HG03460 (cell line): ENCODE results near the gene RBBP8NL.
"Not testable (repeated sequence)": the region's sequence is repeated elsewhere in the genome, so short reads cannot be mapped to it uniquely, and the experiment has no call there.

Experiments used
- ATAC-seq: cut with Tn5 transposase; IDR thresholded peaks from one replicate; pipeline ENCODE4 v1.9.1; 2021; ENCODE audit not compliant: unreplicated experiment

Gene RBBP8NL

GRCh38 chr20:62445553-62446340 is 18.4 kb upstream of the RBBP8NL start:
- ATAC-seq, result no peak

DNA sequence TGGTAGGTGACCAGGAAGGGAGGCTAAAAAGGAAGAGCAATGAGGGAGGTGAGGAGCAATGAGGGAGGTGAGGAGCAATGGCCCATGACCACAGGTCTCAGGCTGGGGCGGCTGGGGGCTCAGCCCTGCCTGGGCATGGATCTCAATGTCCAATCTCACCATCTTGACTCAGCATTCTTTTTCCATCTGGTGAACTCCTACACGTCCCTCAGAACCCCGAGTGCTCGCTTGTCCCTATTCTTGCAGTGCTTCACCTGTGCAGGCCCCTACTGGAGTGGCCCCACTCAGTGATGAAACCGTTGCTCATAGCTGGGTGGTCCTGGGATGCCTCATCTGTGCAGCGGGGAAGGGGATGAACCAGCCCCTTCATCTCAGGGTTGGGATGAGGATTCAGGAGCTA is 16.9 kb upstream of the RBBP8NL start:
- no peak for ATAC-seq

DNA sequence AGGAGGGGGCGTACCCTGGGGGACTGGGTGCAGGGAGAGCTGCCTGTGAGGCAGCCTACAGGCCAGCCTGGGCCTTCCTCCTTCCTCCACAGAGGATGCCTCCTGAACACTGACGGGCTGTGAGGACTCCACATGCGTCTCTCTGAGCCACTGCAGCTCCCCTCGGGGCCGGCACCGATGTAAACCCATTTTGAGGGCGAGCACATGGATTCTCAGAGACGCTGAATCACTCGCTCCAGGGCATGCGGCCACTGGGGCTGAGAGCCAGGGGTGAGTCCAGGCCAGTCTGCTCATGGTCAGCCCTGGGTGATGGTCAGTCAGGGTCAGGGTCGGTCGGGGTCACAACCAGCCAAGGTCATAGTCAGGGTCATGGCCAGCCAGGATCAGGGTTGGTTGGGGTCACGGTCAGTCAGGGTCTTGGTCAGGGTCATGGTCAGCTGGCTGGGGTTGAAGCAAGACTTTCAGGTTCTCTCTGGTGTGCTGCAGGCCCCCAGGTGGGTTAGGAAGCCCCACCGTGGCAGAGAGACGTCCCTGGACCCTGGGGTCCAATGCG is 14.7 kb upstream of the RBBP8NL start:
- no peak for ATAC-seq

DNA sequence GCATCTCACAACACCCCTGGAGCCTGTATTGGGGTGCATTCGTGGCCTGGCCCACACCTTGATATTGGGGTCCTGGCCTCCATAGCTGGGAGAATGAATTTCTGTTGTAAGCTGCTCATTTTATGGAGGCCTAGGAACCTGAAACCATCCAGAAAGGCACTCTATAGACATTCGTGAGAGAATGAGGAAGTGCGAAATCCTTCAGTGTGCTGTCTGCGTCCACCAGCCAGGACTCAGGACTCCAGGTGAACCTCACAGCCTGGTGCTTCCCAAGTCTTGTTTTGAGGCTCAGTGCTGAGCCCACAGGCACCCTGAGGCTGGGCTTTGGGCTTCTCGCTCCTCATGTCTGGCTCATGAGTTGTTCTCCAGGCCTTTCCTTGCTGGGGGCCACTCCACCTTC is 11.9 kb upstream of the RBBP8NL start:
- no peak for ATAC-seq

DNA sequence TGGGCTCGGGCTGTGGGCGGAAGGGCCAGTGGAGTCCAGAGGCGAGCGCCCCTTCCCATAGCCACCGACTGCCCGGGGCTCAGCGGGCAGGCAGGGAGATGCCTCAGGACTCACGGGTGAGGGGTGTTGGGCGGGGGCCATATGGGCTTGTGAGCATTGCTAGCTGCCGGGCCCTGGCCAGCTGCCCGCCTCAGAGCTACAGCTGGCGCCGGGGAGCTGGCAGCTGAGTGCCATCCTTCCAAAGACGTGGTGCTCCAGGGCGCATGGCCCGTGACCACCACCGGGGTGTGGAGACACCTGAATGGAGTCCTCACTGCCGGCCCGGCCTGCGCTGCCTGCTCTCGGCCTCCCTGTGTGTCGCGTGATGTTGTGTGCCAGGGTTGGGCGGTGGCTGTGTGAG is 10.6 kb upstream of the RBBP8NL start:
- no peak for ATAC-seq

- no peak for ATAC-seq
These were observed 10.2 kb upstream of the RBBP8NL start for GRCh38 chr20:62437496-62437895.

DNA sequence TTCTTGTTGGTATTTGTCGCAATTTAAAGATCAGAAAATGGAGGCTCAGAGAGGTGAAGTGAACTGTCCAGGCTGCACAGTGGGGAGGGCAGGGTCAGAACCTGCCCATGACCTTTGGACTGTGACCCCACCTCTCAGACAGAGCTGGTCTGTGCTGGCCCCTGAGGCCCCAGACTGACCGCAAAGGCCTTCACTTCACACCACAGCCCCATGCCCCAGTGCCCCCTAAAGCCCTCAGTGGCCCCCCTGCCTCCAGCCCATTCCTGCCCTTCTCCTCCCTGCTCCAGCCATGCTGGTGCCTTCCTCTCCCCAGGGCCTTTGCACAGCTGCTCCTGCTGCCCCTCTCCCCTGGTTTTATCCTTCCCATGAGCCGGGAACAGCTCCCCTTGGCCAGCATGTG is 9.4 kb upstream of the RBBP8NL start:
- ATAC-seq, result no peak

DNA sequence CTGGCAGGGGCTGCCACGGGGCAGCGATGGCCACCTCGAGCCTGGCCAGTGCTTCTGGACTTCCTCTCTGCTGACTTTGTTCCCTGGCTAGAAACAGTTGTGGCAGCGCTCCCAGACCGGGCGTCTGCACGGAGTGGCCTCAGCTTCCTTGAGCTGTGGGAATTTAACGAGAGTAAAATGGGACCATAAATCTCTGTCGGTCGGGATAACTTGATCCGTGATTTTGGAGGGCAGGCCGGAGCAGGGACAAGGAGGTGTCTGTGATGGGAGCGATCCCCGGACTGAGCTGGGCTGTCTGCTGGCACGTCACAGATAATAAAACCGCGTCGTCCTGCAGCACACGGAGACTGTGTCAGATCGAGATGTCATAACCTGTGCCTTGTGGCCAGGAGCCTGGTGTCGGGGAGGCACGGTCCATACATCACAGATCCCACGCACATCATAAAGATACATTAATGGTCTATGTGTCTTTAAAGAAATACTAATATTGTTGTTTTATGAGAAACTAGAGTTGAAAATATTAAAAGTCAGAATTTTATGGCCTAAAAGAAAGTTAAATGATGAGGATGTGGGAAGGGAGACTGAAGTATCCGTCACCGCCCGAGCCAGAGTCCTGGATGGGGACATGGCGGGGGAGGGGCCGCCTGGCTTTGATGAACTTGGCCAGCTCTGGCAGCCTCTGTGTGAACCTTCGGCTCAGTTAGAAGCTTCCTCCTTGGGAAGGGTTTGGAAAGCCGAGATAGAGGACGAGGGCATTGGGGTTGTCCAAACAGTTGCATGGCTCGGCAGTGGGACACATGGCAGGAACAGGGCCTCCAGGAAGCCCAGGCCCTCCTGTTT is 6.5 kb upstream of the RBBP8NL start:
- ATAC-seq, result no peak

DNA sequence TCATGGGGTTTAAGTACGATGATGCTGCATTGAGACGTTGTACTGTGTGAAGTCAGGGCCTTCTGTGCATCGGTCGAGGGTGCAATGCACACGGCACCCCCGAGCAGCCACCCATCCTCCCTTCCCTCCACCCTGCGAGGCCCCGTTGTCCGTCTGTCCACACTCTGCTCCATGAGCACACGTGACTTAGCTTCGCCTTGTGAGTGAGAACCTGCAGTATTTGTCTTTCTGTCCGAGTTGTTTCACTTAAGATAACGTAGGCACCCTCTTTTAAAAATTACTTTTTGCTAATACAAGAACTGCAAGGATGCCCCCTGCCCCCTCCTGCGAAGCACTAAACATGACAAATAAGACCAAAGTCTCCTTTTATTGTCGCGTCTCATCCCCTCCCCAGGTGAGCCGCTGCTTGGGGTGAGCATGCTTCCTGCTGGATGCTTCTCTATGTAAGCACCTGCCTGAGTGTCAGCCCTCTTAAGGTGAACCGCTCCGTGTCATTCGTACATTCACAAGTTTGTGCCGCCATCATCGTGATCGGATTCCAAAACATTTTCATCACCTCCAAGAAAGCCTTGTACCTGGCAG is 3.6 kb upstream of the RBBP8NL start:
- no peak for ATAC-seq

DNA sequence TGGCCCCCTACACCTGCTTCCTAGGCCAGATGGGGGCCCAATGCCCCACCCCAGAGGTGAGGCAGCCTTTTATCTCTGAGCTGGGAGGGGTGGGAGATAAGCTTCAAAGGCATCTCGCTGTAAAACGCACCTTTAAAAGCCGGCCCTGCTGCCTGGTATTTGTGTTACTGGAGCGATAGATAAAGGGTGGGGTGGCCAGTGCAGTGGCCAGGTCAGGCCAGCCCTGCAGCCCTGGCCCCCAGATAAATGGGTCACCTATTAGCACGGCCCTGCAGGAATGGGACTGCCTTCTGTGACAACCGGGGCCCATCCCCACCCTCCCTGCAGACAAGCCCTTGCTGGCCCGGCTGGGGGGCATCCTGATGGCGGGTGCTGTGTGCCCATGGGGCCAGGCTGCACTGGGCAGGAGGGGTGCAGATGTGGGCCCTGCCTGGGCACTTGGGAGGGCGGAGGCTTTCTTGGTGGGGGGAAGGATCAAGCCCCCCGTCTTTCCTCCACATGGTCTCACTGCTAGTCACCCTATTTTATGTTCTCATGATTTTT is 3.0 kb upstream of the RBBP8NL start:
- no peak for ATAC-seq

GRCh38 chr20:62429455-62430310 is 2.3 kb upstream of the RBBP8NL start:
- ATAC-seq, result no peak

DNA sequence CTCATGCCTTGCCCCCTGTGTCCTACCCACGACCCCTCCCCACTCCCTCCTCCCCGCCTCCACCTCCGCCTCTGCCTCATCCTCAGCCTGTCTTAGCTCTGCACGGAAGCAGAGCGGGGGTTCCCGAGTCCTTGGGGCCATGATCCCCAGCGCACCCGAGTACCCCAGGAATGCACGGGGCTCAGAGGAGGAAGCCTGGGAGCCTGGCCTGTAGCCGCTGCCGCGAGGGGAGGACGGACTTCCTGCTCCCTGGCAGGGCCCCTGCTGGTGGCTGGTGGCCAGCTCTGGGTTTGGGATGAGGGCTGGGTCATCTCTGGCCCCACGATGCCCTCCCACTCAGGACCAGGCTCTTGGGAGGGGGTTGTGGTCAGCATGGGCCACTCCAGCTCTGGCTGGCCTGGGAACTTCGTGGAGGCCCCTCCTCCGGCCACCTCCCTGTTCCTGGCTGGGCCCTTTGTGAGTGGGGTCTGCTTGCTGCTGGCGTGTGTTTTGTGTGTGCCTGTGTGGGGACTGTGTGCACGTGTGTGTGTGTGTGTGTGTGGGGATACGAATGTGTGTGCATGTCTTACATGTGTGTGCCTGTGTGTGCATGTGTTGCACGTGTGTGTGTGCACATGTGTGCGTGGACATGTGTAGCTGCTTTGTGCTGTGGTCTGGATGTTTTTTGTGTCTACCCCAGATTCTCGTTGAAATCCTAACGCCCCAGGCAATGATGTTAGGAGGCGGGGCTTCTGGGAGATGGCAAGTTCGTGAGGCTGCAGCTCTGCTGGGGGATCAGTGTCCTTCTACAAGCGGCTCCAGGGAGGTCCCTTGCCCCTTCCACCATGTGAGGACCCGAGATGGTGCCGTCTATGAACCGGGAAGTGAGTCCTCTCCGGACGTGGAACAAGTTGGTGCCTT is 1.3 kb upstream of the RBBP8NL start:
- no peak for ATAC-seq

DNA sequence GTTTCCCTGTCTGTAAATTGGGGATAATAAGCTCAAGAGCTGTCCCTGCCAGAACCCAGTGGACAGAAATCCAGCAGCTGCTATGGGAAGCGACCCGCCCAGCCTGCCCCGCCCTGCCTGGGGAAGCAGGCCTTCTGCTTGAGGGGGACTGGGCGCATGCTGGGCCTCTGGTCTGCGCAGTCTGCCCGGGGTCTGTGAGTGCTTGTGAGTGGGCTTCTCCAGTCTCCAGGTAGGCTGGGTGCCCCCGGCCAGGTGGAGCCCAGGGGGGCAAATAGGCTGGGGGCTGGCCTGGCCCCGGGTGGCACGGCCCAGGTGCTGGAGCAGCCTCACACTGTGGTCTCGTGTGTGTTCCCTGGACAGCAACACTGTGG is 648 bp upstream of the RBBP8NL start:
- ATAC-seq, result no peak

DNA sequence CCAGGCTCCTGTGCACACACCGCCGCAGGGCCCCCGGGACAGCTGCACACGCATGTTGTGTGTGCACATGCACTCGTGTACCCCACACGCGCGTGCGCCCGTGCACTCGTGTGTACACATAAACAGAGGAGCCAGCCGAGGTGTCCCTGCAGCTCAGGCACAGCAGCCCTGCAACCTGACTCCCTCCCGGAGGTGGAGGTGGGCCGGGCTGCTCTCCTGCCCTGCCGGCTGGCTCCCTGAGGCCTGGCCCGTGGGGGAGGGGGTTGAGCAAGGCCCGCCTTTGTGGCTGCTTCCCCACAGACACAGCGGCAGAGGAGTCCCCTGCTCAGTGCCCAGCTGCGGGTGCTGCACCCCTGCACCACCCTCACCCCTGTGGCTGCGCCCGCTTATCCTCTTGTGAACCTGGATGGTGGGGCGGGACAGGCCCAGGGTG is 624 bp downstream of the RBBP8NL start:
- no peak for ATAC-seq

- ATAC-seq, result not testable (repeated sequence)
These were observed 1.3 kb downstream of the RBBP8NL start for GRCh38 chr20:62426059-62426348.

DNA sequence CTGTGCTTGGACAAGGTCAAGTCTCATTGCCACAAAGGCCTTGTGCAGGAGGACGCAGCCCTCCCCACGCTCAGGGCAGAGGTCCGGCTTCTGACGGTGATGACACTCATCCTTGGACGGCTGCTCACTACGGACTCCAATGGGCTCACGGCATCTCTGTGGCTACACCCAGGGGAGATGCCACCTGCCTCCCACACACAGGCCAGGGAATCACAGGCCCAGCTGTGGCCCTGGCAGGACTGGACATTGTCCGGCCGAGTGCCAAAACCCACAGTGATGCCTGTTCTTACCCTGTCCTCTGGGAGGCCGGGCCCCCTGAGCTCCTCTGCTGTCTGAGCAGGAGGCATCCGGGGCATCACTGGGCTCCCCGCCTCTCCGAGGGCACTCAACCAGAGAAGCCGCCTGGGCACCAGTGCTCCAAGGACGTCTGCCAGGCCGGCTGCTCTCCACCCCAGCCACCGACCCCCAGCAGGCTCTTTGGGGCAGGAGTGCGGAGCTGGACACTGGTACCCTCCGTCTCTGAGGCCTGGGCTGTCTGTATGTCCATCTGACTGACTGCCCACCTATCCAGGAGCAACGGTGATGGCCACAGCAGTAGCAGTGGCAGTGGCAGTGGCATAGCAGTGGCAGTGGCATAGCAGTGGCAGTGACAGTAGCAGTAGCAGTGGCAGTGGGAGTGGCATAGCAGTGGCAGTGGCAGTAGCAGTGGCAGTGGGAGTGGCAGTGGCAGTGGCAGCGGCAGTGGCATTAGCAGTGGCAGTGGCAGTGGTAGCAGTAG is 1.9 kb downstream of the RBBP8NL start:
- no peak for ATAC-seq

DNA sequence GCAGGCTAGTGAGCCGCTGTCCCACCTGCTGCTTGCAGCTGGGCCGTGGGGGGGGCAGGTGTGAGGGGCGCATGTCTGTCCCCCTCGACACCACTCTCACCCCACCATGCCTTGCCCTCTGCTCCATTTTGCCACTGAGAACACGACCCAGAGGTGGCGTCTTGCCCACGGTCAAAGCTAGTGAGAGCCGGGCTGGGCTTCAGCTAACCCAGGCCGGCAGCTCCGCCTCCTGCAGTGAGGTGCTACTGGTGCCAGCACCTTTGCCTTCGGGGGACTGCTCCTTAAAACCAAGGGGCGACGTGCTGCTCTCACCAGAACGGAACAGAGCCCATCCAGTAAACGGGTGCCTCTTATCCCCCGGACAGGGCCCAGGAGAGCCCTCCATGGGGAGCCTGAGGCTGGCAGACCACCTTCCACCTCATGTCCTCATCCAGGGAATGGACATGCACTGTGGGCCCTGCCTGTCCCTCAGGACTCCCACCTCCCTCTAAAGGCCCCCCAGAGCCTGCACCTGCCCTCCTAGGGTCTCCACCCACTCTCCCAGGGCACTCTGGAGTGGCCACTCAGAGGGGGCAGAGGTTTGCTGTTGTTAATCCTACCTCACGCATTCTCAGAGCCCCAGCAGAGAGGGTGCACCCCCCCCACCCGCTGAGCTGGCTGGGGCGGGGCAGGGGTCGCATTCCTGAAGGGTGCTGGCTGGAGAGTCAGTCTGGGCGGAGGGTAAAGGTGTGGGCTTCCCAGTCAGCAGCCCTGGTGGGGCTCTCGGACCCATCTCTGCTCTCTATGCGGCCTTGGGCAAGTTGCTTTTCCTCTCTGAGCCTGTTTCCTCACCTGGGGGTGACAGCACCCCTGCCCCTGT is 2.9 kb downstream of the RBBP8NL start:
- no peak for ATAC-seq

DNA sequence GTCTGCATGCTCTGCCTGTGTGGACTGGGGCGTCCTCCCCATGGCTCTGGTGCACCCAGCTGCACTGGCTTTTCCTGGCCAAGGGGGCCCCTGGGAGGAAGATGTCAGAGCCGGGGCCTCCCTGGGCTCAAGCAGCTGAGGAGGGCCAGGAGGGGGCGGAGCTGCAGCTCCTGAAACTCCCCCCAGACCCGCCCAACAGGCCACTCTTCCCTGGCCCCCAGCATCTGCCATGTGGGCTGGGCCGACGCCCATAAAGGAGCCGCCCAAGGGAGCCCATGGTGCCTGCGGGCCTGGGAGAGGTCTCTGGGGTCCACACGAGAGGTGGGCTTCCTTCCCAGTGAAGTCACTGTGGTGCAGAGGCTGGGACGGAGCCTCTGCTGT is 4.0 kb downstream of the RBBP8NL start:
- ATAC-seq, result no peak
